NCI-H1417 treated with DMSO at 0.1 percent for 48 hours (cell line): ENCODE data around the gene WHRN.

ENCODE experiments used
- DNase-seq: peaks from one replicate; lab custom pipeline; 2025; lab: John Stamatoyannopoulos, UW

The WHRN gene

DNA sequence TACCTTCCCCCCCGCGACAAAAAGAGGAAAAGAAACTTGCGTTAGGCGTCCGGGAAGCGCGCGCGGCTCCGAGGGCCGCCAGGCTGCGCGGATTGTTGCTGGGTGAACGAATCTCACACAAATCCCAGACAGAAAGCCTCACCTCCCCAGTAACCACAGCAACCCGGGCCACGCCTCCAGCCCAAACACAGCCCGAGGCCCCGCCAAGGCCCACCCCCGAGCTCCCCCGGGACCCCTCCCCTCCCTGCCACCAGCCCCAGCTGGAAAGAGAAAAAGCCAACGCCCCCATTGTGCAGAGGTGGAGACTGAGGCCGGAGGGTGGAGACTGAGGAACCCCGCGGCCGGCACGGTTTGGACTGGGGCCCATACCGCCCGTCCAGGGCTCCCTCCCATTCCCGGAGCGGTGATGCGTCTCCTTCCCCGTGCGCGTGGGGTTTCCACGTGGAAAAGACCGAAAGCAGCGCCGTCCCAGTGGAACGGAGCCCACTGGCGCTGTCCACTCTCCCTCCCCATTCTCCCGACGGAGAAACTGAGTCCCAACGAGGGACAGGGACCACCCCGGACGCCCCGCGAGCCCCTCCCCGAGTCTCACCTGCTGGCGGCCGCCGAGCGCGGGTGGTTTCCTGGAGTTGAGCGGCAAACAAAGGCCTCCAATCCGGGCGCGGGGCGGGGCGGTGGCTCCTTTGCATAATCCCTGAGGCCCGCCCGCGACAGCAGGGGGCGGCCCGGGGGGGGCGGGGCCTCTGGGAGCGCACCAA is 107.2 kb downstream of the WHRN start:
- DNase-seq = peak; percentile 76

DNA sequence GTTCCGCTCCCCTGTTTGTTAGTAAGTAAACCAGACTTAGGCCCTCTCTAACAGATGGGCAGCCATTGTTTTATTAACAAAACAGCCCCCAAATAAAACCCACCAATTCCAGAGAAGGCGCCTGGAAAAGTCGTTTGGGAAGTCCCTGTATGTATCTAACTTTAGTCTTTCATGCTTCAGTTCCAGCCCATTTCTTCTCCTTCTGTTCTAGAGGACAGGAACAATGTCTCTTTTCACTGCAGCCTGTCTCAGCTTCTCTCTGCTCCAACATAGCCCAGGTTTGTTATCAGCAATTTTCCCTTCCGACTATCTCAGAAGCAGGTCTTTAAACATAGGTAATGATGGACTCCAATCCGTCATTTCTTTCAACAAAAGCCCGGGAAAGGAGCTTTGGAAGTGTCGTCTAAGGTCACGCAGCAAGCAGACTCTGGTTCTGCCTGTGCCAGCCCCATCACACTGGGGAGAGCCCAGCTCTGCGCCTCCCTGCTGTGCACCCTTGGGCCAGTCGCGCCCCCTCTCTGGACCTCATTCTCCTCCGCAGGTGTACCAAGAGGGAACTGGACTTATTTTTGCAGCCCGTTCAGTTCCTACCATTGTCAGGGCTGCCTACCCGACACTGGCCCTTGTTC is 107.9 kb downstream of the WHRN start:
- DNase-seq = no peak

DNA sequence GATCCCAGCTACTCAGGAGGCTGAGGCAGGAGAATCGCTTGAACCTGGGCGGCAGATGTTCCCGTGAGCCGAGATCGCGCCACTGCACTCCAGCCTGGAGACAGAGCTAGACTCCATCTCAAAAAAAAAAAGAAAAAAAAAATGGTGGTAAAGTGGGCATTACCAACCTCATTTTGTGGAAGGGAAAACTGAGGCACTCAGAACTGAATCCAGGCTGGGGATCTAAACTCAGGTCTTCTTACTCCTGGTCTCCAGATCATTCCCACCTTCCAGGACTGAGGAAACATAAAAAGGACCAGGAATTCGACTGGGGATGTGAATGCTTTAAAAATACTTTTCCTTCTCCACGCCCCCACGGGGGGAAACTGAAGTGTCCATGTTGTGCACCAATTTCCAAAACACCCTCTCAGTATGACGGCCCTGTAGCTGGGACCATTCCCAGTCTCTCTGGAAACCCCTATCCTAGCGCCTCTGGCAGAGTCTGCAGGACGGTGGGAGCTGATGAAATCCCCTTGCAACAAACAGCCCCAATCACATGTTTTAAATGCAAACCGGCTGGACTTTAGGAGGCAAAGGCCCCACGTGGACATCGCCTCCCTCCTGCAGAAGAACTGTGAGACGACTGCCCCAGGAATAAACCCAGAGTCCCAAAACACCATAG is 108.6 kb downstream of the WHRN start:
- DNase-seq = no peak

DNA sequence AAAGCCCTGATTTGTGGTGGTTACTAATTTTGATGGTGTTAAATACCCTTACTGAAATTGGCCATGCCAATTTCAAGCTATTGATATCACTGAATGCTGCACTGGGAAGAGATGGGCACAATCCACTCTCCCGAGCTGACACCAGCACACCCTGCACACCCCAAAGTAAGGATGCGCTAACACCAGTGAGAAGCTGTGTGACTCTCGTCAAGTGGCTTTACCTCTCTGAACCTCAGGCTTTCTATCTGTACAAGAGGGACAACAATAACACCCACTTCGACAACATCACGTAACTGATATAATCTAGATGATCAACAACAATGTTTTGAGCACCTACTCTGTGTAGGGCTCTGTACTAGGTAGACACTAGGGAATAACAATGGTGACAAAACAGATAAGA is 109.5 kb downstream of the WHRN start:
- DNase-seq = no peak

DNA sequence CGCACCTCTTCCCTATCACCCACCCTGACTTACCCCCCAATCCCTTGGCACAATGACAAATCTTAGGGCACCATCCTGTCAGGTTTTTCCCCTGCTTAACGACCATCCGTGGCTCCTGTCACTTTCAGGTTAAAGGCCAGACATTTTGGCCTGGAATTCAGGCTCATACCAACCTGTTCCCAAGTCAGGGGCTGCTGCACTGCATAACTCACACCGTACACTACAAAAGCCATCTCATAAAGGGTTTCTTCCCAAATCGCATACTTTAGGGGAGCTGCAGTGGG is 110.0 kb downstream of the WHRN start:
- DNase-seq = no peak

DNA sequence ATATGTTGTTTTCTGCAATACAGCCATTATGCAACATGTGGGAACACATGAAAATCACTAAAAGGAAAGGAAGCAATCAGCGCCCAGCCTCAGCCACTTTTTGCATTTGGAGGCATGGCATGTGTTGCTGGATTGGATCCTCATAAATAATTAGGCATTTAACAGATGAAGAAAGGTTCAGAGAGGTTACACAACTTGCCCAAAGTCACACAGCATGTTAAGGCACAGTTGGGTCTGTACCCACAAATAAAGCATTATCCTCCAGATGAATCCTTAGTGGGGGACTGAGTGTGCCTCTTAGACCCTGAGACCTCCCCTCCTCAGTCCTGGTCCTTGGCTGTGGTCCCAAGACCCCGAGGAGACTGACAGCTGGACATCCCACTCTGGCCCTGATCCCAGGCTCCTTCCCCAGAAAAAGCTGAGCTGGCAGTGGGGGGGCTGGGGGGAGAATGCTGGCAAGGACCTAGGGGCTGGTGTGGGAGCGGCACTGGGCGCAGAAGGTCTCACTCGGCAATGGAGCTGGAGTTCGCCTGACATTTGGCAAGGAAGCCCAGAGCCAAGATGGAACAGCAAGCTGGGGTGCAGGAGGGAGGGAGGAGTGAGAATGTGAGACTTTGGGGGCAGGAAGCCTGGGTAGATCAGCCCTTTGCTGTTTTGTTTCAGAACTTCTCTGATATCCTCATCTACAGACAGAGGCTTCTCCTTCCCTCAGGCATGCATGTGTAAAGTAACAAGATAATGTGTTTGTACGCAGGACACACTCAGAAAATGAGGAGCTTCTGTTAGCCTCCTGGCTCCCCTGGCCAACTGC is 110.5 kb downstream of the WHRN start:
- no peak for DNase-seq

DNA sequence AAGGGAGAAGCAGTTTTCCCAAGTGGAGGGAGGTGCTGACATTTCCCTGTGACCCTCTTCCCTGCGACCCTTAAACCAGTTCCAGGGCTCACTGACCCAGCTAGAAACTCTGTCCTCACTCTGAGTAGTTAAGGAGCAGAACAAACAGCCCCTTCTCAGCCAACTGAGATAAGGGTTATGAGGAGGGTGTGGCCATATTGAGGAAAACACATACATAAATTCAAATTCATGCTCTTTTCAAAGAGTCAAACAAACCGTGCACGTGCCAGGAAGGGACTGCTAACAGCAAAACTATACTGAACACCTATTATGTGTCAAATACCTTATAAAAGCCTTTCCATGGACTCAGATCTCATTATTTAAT is 112.5 kb downstream of the WHRN start:
- no peak for DNase-seq

DNA sequence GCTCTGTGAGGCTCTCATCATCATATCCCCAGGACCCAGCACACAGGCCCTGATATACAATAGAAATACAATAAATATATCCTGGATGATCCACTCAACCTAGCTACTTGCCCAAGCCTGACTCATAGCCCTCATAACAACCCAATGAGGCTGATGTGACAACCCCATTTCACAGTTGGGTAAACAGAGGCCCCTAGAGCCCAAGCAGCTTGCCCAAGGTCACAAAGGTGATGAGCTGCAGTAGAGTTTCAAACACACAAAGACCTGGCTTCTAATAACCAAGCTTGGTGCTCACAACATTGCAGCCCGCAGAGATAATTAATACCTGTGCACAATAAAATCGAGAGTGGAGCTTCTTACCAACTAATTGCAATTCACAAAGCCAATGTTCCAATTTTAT is 114.3 kb downstream of the WHRN start:
- DNase-seq = peak; percentile 69

DNA sequence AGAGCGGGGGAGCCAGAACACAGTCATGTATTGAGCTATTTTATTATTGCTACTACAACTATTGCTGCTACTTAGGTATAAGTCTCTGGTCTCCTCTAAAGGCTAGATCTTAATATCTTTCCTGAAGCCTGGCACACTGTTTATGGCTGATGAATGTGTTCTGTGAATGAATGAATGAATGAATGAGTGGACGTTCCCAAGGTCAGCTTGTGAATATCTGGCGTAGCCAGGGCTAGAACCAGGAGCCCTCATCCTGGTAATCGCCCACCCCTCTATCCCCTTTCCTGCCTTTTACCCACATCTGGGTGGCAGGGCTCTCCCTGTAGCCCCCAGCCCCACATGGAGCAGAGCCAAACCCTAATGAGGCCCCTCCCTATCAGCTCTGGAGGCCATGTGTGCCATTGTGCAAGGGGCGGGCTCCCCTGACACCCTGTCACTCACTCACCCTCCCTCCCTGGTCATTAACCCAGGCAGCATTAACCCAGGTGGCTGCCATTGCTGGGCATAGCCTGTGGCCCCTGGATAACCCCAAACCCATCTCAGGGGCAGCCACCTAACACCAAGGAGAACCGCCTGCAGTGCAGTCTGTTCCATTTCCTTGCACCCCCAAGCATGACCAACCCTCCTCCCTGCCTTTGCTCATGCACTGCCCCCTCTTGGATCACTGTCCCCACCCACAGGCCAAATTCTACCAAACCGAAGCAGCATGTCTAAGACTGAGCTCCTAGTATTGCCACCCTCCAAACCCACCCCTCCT is 115.5 kb downstream of the WHRN start:
- DNase-seq = no peak

DNA sequence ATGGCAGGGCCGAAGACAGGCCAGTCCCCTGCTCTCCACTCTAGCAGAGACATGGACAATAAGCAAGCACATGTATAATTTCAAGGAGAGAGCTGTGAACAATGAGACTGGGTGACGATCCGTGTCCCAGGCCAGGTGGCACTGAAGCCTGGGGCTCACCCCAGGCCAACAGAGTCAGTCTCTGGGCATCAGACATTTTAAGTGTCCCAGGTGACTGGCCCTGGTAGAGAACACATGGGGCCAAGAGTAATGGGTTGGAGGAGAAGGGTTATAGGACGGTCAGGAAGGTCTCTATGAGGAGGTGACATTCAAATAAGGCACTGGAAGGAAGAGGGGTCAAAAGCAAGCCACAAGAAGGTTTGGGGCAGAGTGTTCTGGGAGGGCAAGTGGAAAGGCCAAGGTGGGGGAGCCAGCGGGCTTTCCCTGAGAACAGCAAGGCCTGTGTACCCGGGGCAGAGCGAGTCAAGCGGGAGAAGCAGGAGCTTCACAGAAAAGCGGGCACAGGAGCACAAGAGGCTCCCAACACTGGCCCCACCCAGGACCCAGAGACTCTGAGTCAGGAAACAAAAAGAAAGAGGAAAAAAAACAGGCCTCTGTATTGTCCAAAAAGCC is 116.4 kb downstream of the WHRN start:
- DNase-seq = no peak

DNA sequence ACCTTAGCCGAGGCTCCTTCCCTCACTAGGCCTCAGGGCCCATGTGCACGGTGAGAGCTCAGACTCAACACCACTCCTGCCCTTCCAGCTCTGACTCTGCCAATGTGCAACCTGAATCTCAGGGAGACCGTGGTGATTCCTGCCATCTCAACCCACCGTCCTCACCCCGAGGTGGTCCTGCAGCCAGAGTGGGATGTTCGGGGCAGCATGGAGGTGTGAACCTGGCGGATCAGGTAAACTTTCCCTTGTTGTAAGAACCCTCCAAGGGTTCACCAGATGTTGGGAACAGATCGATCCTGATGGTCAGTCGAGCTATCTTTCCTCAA is 117.0 kb downstream of the WHRN start:
- no peak for DNase-seq

DNA sequence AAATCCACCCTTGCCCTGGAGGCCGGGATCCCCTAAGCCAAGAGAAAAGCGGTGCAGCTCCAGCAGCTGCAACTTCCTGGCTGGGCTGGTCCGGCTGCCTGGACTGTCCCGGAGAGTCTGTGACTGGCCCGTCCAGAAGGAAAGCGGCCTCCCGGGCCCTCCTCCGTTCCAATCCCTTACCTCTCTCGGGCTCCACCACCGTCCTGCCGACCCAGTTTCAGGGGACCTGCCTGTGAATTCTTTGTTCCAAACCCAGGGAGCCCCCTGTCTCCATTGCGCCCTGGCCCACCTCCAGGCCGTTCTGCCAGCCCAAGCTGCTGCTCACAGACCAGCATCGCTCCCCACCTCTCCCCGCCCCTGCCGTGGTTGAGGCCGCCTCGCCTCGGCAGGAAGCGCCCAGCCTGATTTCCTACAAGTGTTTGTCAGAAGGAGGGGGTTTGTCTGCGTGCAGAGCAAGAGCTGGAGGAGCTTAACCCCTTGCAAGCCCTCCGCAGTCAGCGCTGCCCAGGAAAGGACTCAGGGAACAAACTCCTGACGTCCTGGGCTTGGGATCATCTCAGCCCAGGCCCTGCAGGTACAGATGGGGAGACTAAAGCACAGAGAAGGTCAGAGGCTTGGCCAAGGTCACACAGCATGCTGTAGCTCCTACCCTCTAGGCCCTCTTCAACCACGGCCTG is 117.5 kb downstream of the WHRN start, which contains the start of gene AKNA:
Gene AKNA, minus strand, starts transcription at position 303 of the 677 bp plus-strand sequence. CDS start 6,649 bp downstream, outside the sequence.
- DNase-seq = no peak

DNA sequence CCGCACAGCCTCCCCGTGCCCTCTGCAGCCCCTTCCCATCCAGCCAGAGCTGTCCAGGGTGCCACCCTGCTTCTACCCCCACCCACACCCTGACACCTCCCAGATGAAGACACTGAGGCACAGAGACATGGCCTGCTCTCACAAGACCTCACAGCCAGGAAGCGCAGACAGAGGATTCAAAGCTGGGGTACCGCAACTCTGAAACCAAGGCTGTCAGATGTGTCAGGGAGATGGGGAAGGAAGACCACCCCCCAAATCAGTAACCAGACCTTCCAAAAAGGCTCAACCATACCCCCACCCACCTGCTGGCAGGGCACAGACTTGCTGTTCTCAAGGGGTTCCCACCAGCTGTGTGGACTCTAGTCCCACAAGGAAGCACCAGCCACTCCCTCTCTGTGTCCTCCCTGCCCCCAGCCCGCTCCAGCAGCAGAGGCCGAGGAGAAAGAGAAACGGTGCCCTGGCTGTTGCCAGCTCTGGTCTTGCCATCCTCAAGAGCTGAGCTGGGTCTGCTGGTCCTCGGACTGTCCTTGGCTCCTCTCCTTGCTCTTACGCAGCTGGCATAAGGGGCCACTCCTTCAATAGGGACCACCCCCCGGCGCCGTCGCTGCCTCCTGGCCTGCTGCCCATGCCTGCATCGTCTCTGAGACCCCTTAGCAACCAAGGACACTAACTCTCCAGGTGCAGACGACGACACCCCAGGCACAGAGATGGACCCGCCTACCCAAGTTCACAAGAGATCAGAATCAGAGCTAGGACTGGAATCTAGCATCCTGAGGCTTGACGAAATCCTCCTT is 118.2 kb downstream of the WHRN start:
- DNase-seq = no peak

DNA sequence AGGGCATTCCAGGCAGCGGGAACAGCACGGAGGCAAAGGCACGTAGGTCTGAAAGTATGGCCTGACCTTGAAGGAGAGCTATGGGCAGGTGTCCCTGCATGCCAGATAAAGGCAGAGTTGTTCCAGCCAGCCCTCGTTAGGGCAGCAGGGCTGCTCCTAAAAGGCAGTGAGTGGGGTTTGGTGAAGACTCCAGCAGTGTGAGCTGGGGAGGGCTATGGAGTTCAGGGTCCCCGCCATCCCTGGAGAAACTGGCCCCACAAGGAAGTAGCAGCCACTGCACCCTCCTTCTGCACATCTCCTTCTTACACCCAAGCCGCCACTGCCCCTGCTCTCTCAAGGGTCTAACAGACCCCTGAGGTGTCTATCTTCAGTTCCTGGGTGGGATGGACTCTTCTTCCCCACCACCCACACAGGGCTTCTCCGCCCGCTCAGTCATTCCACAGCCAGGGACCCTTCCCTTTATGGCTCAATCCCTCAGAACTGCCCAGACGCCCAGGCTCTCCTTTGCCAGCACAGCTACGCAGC is 118.8 kb downstream of the WHRN start:
- DNase-seq = no peak

DNA sequence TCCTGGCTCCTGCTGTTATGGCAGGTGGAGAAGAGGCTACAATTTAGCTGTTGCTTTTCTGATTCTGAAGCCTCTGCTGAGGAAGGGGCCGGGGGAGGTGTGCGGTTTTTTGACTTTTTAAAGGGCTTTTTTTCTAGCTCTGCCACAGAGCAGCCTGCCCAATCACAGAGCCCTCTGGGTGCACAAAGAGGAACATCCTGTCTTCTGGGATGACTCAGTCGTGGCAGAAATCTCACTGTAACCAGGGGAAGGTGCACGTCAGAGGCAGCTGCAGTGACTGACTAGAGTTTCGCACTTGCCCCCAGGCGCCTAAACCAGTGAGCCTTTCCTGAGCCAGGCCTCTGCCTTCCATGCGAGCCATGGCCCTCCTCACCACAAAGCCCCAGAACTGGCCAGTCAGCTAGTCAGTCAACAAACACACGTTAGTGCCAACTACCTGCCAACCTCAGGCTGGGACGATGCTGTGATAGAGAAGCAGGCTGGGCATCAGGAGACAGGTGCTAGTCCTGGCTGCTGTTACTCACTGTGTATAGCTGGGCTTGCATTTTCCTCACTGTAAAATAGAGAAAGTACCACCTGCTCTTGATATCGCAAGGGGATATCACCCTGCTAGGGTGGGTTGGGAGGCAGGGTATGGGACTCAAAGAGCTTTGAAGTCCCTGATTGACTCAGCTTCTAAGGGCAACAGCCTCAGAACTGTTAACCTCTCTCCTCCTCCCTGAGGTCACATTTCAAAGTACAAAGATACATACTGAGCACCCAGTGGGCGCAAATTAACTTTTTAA is 119.7 kb downstream of the WHRN start:
- DNase-seq = no peak

DNA sequence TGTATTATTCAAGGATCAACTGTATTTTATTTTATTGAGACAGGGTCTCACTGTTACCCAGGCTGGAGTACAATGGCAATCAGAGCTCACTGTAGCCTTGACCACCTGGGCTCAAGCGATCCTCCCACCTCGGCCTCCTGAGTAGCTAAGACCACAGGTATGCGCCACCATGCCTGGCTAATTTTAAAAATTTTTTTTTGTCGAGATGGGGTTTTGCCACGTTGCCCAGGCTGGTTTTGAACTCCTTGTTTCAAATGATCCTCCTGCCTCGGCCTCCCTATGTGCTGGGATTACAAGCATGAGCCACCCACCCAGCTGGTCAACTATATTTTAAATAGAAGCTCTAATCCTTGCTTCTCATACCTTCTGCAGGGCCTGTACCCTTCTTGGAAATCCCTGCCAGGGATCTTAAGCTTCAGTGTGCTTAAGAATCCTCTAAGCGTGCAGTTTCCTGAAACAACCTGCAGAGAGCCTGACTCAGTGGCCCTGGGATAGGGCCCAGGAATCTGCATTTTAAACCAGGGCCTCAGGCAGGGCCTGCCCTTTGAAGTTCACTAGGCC is 120.4 kb downstream of the WHRN start:
- DNase-seq = no peak

DNA sequence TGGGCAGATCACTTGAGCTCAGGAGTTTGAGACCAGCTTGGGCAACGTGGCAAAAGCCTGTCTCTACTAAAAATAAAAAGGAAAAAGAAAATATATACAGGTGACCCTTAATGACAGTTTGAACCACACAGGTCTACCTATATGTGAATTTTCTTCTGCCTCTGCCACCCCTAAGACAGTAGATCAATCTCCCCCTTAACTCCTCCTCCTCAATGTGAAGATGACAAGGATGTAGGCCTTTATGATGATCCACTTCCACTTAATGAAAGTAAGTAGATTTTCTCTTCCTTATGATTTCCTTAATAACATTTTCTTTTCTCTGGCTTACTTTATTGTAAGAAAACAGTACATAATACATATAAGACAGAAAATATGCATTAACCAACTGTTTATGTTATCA is 120.9 kb downstream of the WHRN start:
- no peak for DNase-seq

DNA sequence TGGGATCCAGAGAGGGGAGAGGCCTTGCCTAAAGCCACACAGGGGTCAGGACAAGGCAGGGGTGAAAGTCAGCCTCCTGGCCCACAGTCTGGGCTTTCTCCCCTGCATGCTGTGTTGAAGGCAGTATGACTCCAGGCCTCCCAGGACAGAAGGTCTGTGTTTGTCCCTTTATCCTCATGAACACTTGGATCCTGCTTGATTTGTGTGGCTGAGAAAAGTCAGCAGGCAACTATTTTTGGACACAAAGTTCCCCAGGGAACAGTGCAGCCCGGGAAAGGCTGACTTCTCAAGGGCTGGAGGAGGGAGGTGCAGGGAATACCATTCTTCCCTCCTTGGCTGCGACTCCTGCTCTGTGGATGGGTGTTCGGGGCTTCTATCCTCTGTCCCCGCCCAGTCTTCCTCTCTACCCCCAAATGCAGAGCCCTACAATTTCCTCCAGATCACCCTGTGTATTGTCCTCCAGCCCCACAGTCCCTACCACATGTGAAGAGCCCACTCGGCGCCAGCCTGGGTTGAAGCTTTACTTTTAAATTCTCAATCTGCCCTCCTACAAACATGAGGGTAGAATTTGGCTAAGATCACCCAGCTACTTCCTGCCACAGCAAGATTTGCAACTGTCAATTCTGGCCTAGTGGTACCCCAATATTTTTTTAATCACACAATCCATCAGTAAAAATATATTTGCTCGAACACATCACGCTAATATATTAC is 121.6 kb downstream of the WHRN start:
- no peak for DNase-seq
